Left renal pelvis (tissue), 4 donors: Measurements from ENCODE around the gene DPP6. TPM values are rescaled to one million over a fixed set of nuclear protein-coding genes. Genes with fewer than 3 reads are reported as not detected.

Experiments used
- DNase-seq, 4 donors: peaks; one replicate each; pipeline ENCODE4 v3.0.0-alpha.2; 2013; ENCODE audit warnings: low read depth in 4 of 4, low spot score in 3 of 4
- polyA plus RNA-seq, 4 donors: library from polyadenylated mRNA; unstranded; fragments of 120-200 nt; gene quantifications; one replicate each; pipeline ENCODE4 v1.2.1, GENCODE V29; 2013; ENCODE audit not compliant: insufficient read length in 4 of 4

Gene DPP6
- polyA plus RNA-seq, 4 donors: 43.7 to 155 (median 50.3) TPM

GRCh38 chr7:154744256-154744860 lies 692.2 kb downstream of the DPP6 start:
- peak in 1 of 4 donors; percentile 20 for DNase-seq

DNA sequence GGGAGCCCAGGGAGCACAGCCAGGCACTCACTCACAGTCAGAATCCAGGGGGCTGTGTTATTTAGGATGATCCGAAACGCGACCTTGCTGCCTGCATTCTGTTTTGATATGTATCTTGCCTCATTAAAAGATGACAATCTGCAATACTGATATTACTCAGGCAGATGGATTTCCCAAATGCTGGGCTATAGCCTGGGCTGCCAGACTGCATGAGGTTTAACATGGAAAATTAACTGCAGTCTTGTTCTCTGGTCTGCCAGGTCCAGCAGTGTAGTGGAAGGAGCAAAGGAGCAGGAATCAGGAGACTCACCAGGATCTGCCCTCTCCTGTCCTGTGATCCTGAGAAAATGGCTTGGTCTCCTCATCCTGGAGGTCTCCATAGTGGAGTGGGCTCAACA lies 692.7 kb downstream of the DPP6 start:
- no peak for DNase-seq

DNA sequence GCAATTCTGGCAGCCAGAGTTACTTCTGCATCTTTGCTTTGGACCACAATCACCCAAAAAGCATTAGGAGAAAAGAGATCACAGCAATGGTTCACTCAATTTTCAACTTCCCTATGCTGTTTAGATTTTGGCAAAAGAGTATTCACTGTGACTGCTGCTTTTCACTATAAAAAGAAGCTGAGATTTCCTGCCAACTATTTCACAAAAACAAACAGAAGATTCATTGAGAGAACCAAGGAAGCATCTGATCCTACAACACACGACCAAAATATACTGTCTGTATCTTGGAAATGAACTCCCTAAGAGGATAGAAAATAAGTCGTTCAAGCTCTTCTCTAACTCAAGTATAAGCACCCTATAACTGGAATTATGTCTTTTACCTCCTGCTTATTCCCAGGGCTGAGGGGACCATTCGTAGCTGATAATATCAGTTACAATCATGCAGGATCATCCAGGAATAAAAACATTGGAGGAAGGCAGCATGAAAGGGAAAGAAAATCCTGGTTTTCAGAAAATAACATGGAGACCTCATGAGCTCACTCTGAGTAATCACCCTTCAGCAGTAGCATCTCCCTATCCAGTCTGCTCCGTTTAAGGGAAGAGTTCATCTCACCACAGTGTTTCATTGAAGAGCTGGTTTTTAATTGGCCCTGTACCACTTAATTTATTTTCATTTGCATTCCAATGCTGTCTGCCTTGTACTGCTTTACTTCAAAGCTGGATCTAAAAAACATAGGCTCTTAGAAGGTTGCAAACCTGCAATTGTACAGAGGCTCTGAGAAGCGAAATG lies 694.6 kb downstream of the DPP6 start:
- DNase-seq: no peak

DNA sequence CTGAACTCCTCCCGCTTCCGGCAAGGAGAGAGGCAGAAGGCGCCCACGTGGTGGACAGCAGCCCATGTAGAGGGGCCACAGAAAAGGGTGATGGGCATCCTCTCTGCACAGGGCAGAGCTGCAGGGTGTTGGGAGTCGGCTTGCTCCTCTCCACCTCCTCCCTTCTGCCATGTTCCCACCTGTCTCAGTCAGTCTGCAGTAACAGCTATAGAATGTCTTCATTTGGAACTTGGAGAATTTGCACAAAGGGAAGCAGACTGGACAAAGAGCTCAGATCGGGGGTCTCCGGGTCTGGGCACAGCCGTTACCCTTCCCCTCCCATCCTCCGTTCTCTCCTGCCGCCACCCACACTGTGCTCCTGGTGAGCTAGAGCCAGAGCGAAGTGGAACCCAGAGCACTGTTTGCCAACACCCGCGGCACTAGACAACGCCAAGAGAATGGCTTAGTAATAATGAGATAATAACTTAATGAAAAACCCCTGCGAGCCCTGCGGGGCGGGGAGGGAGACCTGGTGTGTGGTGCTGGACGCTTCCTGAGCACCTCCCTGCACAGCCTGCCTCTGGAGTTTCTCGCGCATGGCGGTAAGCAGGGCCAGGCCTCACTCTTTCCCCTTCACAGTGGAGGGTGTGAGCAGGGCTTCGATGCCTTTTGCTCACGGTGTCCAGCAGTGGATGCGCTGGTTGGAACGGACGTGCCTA lies 696.0 kb downstream of the DPP6 start:
- DNase-seq: no peak

- no peak for DNase-seq
Measured at GRCh38 chr7:154750353-154750801, 698.2 kb downstream of the DPP6 start.

DNA sequence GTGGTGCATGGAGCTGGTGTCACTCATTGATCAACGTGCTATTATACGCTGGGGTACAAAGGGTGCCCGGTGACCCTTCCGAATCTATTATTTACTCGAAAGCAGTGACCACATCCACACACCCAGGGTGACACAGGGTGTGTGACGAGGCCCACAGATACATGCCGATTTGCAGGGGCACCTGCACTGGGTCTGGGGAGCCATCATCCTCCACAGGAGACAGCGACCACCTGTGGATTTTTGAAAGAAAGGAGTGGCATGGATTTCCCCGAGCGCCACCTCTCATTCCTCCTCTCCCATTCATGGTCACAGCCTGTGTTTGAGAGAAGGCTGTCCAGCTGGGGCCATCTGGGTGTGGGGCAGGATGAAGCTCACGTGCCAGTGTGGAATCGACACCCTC lies 701.0 kb downstream of the DPP6 start:
- no peak for DNase-seq

DNA sequence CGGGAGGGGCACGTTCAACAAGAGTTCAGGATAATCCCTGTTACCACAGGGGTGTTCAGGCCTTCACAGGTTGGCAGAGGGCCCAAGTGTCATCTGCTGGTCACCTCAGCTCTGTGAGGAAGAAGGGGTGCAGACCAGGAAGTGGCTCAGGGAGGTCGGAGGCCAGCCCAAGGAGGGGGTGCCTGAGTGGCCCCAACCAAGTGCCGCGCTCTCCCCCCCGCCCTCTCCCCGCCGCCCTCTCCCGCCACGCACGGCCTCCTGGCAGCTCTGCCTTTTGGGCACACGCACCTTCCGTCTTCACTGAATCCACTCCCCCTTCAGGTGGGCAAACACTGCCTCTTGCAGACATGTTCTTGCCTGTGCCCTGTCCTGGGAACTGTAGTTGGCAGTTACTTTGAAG lies 705.6 kb downstream of the DPP6 start:
- DNase-seq: no peak

DNA sequence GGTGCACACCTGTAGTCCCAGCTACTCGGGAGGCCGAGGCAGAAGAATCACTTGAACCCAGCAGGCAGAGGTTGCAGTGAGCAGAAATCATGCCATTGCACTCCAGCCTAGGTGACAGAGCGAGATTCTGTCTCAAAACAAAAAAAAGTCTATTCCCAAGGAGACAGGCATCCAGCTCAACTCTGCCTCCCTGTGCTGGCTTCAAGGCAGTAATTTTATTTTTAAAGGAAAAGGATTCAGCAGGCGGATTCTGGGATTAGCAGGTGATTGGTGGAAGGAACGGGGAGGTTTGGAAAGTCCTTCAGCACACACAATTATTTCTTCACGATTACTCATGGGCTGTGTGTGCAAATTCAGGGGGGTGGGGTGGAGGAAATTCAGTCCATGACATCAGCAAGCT lies 707.8 kb downstream of the DPP6 start:
- DNase-seq: no peak

GRCh38 chr7:154765118-154765517 lies 712.9 kb downstream of the DPP6 start:
- DNase-seq: no peak

DNA sequence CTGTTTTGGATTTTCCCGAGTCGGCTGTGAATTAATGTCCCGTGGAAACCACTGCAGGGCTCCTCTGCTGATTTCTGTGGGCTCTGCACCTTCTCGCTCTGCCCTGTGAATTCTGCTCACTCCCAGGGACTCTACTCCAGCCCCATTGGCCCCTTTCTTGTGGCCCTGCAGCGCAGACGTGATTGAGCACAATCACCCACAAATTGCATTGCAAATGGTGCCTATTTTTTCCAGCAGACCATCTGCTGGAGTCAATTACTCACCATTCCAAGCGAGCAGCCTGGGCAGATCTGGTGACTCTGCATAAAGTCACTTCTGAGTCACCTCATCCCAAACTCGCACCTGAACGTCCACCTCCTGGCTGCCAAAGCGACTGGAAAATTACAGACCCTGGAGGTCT lies 714.9 kb downstream of the DPP6 start:
- no peak for DNase-seq

- no peak for DNase-seq
Measured at GRCh38 chr7:154767821-154768415, 715.7 kb downstream of the DPP6 start.

DNA sequence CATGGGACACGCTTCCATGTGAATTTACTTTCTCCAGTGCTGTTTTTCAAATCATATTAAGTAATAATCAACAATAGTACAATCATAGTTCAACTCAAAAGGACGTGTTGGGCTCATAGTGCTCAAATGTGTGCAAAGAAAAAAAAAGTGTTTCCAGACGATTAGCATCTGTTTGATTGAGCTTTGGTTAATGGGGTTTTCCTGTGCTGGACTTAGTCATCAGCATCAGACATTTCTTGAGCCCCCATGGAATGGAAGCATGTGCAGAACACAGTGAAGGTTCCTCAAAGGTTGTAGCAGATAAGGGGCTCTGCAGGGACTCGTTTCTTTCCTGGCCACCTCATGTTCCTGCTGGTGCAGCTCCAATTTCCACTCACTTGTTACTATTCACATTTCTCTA lies 716.8 kb downstream of the DPP6 start:
- DNase-seq: no peak

- DNase-seq: no peak
Measured at GRCh38 chr7:154769527-154769926, 717.3 kb downstream of the DPP6 start.

DNA sequence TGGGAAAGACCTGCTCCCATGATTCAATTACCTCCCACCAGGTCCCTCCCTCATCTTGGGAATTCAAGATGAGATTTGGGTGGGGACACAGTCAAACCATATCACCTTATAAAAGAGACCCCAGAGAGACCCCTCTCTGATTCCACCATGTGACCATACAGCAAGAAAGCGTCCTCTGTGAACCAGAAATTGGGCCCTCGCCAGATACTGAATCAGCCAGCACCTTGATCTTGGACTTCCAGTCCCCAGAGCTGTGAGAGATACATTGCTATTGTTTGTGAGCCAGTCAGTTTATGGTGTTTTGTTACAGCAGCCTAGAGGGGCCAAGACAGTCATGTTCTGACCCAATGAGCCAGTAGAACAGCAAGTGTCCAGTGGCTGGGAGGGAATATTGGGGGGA lies 718.2 kb downstream of the DPP6 start:
- DNase-seq: no peak

- no peak for DNase-seq
Measured at GRCh38 chr7:154770962-154771361, 718.8 kb downstream of the DPP6 start.

- no peak for DNase-seq
Measured at GRCh38 chr7:154774303-154774969, 722.2 kb downstream of the DPP6 start.

- no peak for DNase-seq
Measured at GRCh38 chr7:154775681-154776080, 723.5 kb downstream of the DPP6 start.

- DNase-seq: no peak
Measured at GRCh38 chr7:154776350-154776749, 724.2 kb downstream of the DPP6 start.

- DNase-seq: no peak
Measured at GRCh38 chr7:154777023-154777422, 724.8 kb downstream of the DPP6 start.

GRCh38 chr7:154777489-154777888 lies 725.3 kb downstream of the DPP6 start:
- no peak for DNase-seq

DNA sequence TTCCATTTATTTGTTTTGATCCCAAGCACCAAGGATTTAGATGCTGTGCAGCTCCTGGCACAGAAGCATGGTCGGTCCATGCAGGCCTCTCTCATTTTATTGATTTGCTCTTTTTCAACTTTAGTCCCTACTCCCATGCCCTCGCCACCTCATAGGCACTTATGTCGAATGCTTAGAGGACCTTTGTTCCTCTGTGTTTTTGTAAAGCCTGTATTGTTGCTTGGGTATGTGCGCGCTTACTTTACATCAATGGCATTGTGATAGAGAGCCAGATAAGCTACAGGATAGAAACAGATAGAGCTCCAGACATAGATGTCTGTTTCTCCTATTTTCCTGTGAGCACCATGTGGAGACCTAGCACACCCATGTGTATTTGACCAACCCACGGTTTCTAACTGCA lies 725.7 kb downstream of the DPP6 start:
- no peak for DNase-seq
